AG10803 (cell line): ENCODE data around the gene POLH.

ENCODE experiments used
- DNase-seq: peaks from one replicate; pipeline ENCODE4 v3.0.0; 2010; ENCODE audit warnings: low read depth
- H3K4me3 ChIP-seq: 2 replicates; pipeline ENCODE4 v1.5.1; 2011; ENCODE audit warnings: mild to moderate bottlenecking, low read length, control low read depth
- CTCF ChIP-seq: conservative IDR thresholded peaks from 2 replicates; pipeline ENCODE4 v1.5.1; 2011; ENCODE audit warnings: mild to moderate bottlenecking, low read length, control low read depth, inconsistent platforms

POLH gene

DNA sequence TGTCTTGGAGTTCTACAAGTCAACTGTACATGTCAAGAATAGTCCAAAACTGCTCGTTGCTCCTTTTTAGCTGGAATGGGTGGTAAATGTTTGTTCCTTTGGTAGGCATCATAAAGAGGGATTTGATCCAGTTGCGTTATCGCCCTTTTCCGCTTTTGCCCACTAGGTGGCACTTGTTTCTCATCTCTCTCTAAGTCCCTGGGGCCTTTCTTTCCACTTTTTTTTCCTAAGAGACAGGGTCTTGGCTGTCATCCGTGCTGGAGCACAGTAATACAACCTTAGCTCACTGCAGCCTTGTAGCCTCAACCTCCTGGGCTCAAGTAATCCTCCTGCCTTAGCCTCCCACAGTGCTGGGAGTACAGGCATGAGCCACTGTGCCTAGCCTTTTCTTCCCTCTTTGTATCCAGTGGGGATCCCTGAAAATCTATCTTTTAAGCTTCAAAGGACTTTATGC lies 32.4 kb downstream of the POLH start:
- peak; percentile 94 for TF ChIP-seq CTCF
- DNase-seq: peak; percentile 83
- no peak overlapping the region for H3K4me3 ChIP-seq

- TF ChIP-seq CTCF: no peak
- no peak overlapping the region for H3K4me3 ChIP-seq
- no peak for DNase-seq
These were observed 32.8 kb downstream of the POLH start for GRCh38 chr6:43608807-43609206.

GRCh38 chr6:43609402-43609801 lies 33.4 kb downstream of the POLH start:
- no peak for DNase-seq
- no peak for TF ChIP-seq CTCF
- H3K4me3 ChIP-seq: no peak overlapping the region

GRCh38 chr6:43610431-43610830 lies 34.4 kb downstream of the POLH start:
- TF ChIP-seq CTCF: no peak
- no peak for DNase-seq
- H3K4me3 ChIP-seq: no peak overlapping the region

DNA sequence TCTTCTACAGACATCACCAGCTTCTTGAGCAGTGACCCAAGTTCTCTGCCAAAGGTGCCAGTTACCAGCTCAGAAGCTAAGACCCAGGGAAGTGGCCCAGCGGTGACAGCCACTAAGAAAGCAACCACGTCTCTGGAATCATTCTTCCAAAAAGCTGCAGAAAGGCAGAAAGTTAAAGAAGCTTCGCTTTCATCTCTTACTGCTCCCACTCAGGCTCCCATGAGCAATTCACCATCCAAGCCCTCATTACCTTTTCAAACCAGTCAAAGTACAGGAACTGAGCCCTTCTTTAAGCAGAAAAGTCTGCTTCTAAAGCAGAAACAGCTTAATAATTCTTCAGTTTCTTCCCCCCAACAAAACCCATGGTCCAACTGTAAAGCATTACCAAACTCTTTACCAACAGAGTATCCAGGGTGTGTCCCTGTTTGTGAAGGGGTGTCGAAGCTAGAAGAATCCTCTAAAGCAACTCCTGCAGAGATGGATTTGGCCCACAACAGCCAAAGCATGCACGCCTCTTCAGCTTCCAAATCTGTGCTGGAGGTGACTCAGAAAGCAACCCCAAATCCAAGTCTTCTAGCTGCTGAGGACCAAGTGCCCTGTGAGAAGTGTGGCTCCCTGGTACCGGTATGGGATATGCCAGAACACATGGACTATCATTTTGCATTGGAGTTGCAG lies 37.9 kb downstream of the POLH start:
- no peak overlapping the region for H3K4me3 ChIP-seq
- TF ChIP-seq CTCF: no peak
- no peak for DNase-seq

- TF ChIP-seq CTCF: no peak
- H3K4me3 ChIP-seq: no peak overlapping the region
- no peak for DNase-seq
These were observed 38.4 kb downstream of the POLH start for GRCh38 chr6:43614396-43614730.

- no peak for TF ChIP-seq CTCF
- no peak for DNase-seq
- H3K4me3 ChIP-seq: no peak overlapping the region
These were observed 40.9 kb downstream of the POLH start for GRCh38 chr6:43616725-43617472.
